COLO829 (cell line): ENCODE measurements around the gene RXRG.

Experiments
- DNase-seq: peaks from one replicate; pipeline ENCODE4 v3.0.0; 2012; ENCODE audit warnings: low spot score

RXRG gene

GRCh38 chr1:165367375-165367993, 77.4 kb downstream of the RXRG start:
- DNase-seq, result peak; percentile 68

GRCh38 chr1:165365341-165365740, 79.6 kb downstream of the RXRG start:
- DNase-seq, result no peak

GRCh38 chr1:165364568-165365133, 80.3 kb downstream of the RXRG start:
- DNase-seq, result no peak

GRCh38 chr1:165356876-165357275, 88.0 kb downstream of the RXRG start:
- DNase-seq, result no peak

GRCh38 chr1:165355977-165356811, 88.7 kb downstream of the RXRG start, which contains the start of gene LMX1A:
LMX1A (minus strand) TSS chr1:165356715; CDS start chr1:165355559, 1,156 bp downstream.
- DNase-seq, result no peak

GRCh38 chr1:165355139-165355976, 89.6 kb downstream of the RXRG start:
- no peak for DNase-seq

- DNase-seq, result no peak
Measured at GRCh38 chr1:165354739-165355138, 90.2 kb downstream of the RXRG start.

GRCh38 chr1:165353731-165354671, 90.9 kb downstream of the RXRG start:
- no peak for DNase-seq

- DNase-seq, result no peak
Measured at GRCh38 chr1:165352442-165353293, 92.3 kb downstream of the RXRG start.

- no peak for DNase-seq
Measured at GRCh38 chr1:165351863-165352441, 93.0 kb downstream of the RXRG start.
